MG63 (cell line): ENCODE results near the gene IQUB. TPM values are rescaled to one million over a fixed set of nuclear protein-coding genes. Genes with fewer than 3 reads are reported as not detected.
"Not testable (repeated sequence)": the region's sequence is repeated elsewhere in the genome, so short reads cannot be mapped to it uniquely, and the experiment has no call there.

Source experiments
- DNase-seq: peaks from one replicate; pipeline ENCODE4 v3.0.0-alpha.2; 2020
- H3K27me3 ChIP-seq: fragments of 250-450 bp; sonication (Bioruptor Pico); 2 replicates; pipeline ENCODE4 v1.5.1; 2020; ENCODE audit warnings: mild to moderate bottlenecking, moderate library complexity
- H3K36me3 ChIP-seq: fragments of 250-450 bp; sonication (Bioruptor Pico); 2 replicates; pipeline ENCODE4 v1.5.1; 2020; ENCODE audit warnings: mild to moderate bottlenecking, moderate library complexity
- H3K4me3 ChIP-seq: fragments of 250-450 bp; sonication (Bioruptor Pico); 2 replicates; pipeline ENCODE4 v1.5.1; 2020; ENCODE audit warnings: mild to moderate bottlenecking, moderate library complexity
- H3K9me3 ChIP-seq: fragments of 250-450 bp; sonication (Bioruptor Pico); 2 replicates; pipeline ENCODE4 v1.5.1; 2020; ENCODE audit warnings: mild to moderate bottlenecking, moderate library complexity
- total RNA-seq: library from RNA; depleted of rRNA; stranded (reverse); fragments of >200 nt; shearing (Covaris generic); gene quantifications from 2 replicates; pipeline ENCODE4 v1.2.3, GENCODE V29; 2014; ENCODE audit warnings: low replicate concordance

The IQUB gene
- total RNA-seq, 1 experiment from 2014 or later, result not detected

GRCh38 chr7:123555484-123555883 is 21.1 kb upstream of the IQUB start:
- Histone ChIP-seq H3K27me3 (no peaks in the 10 kb centered on the region), H3K9me3 (no peaks in the 10 kb centered on the region), H3K36me3 (no peaks in the 10 kb centered on the region), H3K4me3 (no peak overlapping the region)
- no peak for DNase-seq

GRCh38 chr7:123553159-123553558 is 18.8 kb upstream of the IQUB start:
- DNase-seq, result no peak
- H3K4me3 ChIP-seq, result no peak overlapping the region
- H3K27me3 ChIP-seq, result no peaks in the 10 kb centered on the region
- H3K9me3 ChIP-seq, result no peaks in the 10 kb centered on the region
- no peaks in the 10 kb centered on the region for H3K36me3 ChIP-seq

GRCh38 chr7:123552641-123553040 is 18.2 kb upstream of the IQUB start:
- Histone ChIP-seq H3K27me3 (no peaks in the 10 kb centered on the region), H3K9me3 (no peaks in the 10 kb centered on the region), H3K4me3 (no peak overlapping the region), H3K36me3 (no peaks in the 10 kb centered on the region)
- DNase-seq, result no peak

- not testable (repeated sequence) for H3K9me3 ChIP-seq, H3K36me3 ChIP-seq, H3K27me3 ChIP-seq, H3K4me3 ChIP-seq, DNase-seq
Observed at GRCh38 chr7:123552134-123552533, 17.7 kb upstream of the IQUB start.

- no peaks in the 10 kb centered on the region for H3K27me3 ChIP-seq
- no peak overlapping the region for H3K4me3 ChIP-seq
- H3K36me3 ChIP-seq, result no peaks in the 10 kb centered on the region
- no peak for DNase-seq
- H3K9me3 ChIP-seq, result no peaks in the 10 kb centered on the region
Observed at GRCh38 chr7:123548406-123548805, 14.0 kb upstream of the IQUB start.

GRCh38 chr7:123539871-123540270 is 5.5 kb upstream of the IQUB start:
- no peaks in the 10 kb centered on the region for H3K27me3 ChIP-seq
- H3K36me3 ChIP-seq, result no peaks in the 10 kb centered on the region
- no peak overlapping the region for H3K4me3 ChIP-seq
- DNase-seq, result no peak
- H3K9me3 ChIP-seq, result no peaks in the 10 kb centered on the region

GRCh38 chr7:123538897-123539296 is 4.5 kb upstream of the IQUB start:
- Histone ChIP-seq H3K4me3 (no peak overlapping the region), H3K27me3 (no peaks in the 10 kb centered on the region), H3K9me3 (no peaks in the 10 kb centered on the region), H3K36me3 (no peaks in the 10 kb centered on the region)
- DNase-seq, result no peak

GRCh38 chr7:123538189-123538714 is 3.9 kb upstream of the IQUB start:
- no peaks in the 10 kb centered on the region for H3K9me3 ChIP-seq
- no peak overlapping the region for H3K4me3 ChIP-seq
- no peaks in the 10 kb centered on the region for H3K36me3 ChIP-seq
- no peaks in the 10 kb centered on the region for H3K27me3 ChIP-seq
- DNase-seq, result peak; percentile 26

GRCh38 chr7:123537026-123537642 is 2.7 kb upstream of the IQUB start:
- H3K9me3 ChIP-seq, result no peaks in the 10 kb centered on the region
- no peaks in the 10 kb centered on the region for H3K36me3 ChIP-seq
- H3K4me3 ChIP-seq, result no peak overlapping the region
- no peak for DNase-seq
- no peaks in the 10 kb centered on the region for H3K27me3 ChIP-seq

GRCh38 chr7:123535517-123535916 is 1.1 kb upstream of the IQUB start:
- Histone ChIP-seq H3K36me3 (no peaks in the 10 kb centered on the region), H3K9me3 (no peaks in the 10 kb centered on the region), H3K27me3 (no peaks in the 10 kb centered on the region), H3K4me3 (peak overlapping the region; percentile 58)
- no peak for DNase-seq

GRCh38 chr7:123533929-123534382 is 439 bp downstream of the IQUB start:
- Histone ChIP-seq H3K9me3 (no peaks in the 10 kb centered on the region), H3K4me3 (peak overlapping the region; percentile 58), H3K27me3 (no peaks in the 10 kb centered on the region), H3K36me3 (no peaks in the 10 kb centered on the region)
- DNase-seq, result no peak

- no peaks in the 10 kb centered on the region for H3K27me3 ChIP-seq
- H3K36me3 ChIP-seq, result no peaks in the 10 kb centered on the region
- no peak overlapping the region for H3K4me3 ChIP-seq
- no peaks in the 10 kb centered on the region for H3K9me3 ChIP-seq
- DNase-seq, result no peak
Observed at GRCh38 chr7:123533553-123533917, 860 bp downstream of the IQUB start.

GRCh38 chr7:123532788-123533552 is 1.4 kb downstream of the IQUB start:
- peak; percentile 64 for DNase-seq

GRCh38 chr7:123532343-123532742 is 2.1 kb downstream of the IQUB start:
- not testable (repeated sequence) for H3K9me3 ChIP-seq, DNase-seq, H3K36me3 ChIP-seq

More at GRCh38 chr7:123532788-123533552, 1.4 kb downstream of the IQUB start:
- H3K36me3 ChIP-seq, H3K9me3 ChIP-seq, H3K27me3 ChIP-seq: not testable (repeated sequence)
- peak overlapping the region; percentile 24 for H3K4me3 ChIP-seq

GRCh38 chr7:123530035-123530591 is 4.3 kb downstream of the IQUB start:
- H3K36me3 ChIP-seq, DNase-seq, H3K9me3 ChIP-seq, H3K27me3 ChIP-seq, H3K4me3 ChIP-seq: not testable (repeated sequence)

More at GRCh38 chr7:123532343-123532742, 2.1 kb downstream of the IQUB start:
- H3K27me3 ChIP-seq, H3K4me3 ChIP-seq: not testable (repeated sequence)

- H3K9me3 ChIP-seq, result no peaks in the 10 kb centered on the region
- no peak overlapping the region for H3K4me3 ChIP-seq
- H3K27me3 ChIP-seq, result no peaks in the 10 kb centered on the region
- no peak for DNase-seq
- H3K36me3 ChIP-seq, result no peaks in the 10 kb centered on the region
Observed at GRCh38 chr7:123528265-123528664, 6.1 kb downstream of the IQUB start.

- H3K36me3 ChIP-seq, H3K9me3 ChIP-seq, H3K27me3 ChIP-seq, DNase-seq, H3K4me3 ChIP-seq: not testable (repeated sequence)
Observed at GRCh38 chr7:123527712-123528225, 6.6 kb downstream of the IQUB start.
